ENCODE data around the gene BTRC.

The BTRC gene

DNA sequence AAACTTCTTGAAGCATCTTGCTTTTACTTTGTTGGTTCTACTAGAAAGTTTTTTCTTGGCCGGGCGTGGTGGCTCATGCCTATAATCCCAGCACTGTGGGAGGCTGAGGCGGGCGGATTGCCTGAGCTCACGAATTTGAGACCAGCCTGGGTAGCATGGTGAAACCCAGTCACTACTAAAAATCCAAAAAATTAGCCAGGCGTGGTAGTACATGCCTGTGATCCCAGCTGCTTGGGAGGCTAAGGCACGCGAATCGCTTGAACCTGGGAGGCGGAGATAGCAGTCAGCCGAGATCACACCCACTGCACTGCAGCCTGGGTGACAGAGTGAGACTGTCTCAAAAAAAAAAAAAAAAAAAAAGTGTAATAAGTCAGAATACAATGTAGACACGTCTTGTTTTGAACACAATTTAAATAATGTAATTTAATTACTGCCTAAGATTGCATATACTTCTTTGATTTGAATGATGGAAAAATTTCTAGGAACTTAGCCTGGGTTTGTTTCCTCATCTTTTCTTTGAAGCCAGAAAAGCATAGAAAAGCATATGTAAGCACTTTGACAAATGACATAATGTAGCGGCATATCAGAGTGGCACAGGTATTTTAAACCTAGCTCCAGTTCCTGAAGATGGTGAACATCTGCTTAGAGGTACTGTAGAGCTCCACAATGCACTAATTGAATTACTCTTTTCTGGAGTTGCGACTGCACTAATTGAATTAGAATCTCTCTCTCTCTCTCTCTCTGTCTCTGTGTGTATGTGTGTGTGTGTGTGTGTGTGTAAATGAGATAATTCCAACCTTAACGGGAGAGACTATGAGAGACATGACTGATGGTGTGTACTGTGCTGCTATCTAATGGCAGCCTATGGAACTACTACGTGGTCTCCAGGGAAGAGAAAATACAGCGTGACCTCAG is 87.8 kb downstream of the BTRC start:
- DNase-seq: peak in 13 of 51 donors; percentile 2 to 70 (median 18)

DNA sequence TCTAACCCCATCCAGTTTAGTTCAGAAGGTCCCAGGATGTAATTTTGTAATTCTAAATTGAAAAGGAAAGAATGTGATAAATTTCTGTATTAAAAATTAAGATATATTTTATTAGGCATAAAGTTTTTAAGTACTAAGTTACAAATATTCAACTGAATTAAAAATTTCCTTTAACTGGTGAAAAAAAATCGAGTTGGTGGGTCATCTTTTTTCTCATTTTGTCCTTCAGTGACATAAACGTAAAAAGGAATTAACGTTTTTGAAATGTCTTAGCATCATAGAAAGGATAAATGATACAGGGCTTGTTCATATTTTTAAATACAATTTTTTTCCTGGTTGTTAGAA is 88.5 kb downstream of the BTRC start:
- no peak for DNase-seq

DNA sequence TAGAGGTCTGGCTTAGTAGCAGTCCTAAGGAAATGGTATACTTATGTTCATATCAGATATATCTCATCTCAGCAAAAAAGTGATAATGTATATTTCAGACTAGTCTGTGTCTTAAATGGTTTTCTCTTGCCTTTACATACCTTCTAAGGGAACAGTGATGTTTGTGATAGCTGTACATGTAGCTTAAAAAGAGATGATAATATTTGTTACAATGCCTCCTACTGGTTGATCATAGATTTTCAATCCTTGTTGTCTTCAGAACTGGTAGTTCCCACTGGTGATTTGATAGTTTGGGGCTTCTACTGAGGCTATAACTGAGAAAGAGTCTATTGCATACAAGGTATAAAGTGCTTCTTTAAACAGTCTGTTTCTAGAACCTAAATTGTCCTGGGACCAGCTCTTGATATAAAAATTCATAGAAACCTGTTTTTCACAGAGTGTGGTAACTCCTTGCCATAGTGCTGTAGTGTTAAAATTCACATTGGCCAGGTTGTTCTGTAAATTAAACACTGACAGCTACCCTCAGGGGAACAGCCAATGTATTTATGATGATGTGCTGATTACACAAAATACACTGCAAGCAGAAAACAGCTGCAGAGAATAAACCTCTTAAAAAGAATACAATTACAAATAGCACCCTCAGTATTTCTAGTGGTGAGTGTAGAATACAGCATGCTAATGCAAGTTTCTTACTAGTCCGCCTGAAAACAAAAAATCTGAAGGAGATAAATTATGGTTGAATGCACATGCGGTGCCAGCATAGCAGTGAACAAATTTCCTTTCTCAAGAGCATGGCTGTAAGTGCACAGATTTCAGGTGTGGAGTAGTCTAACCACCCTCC is 90.3 kb downstream of the BTRC start:
- DNase-seq: no peak

DNA sequence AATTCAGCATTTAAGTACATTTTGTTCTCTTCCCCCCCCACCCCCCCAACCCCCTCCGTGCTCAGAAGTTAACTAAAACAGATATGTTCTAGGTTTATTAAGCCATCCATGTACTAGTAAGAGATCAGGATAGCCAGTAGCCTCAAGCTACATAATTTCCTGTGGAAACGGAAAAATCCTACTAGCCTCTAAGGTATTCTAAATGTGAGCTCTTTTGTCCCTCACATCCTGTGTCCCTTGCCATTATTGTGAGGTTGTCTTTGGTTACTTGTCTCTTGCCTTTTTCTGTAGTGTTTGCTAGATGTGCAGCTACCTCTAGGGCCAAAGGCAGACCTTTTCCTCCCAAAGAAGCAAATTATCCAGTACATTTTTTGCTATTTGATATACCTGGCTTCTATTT is 92.1 kb downstream of the BTRC start:
- DNase-seq: no peak

DNA sequence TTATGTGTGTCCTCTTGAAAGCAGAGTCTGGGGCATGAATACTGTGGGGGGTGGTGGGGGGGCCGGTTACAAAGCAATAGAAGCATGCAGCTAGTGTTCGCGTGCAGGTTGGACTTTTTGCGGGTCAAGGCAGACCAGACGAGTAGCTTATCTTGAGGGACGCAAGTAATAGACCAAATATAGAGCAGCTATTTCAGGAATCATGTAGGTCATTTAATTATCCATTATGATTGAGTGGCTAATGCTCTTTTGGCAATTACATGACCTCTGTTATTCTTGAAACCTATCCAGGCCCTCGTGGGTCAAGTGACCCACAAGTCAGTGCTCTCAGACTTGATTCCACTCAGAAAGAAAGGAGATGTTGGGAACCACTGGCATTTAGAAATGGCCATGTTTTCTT is 93.0 kb downstream of the BTRC start:
- DNase-seq: no peak

DNA sequence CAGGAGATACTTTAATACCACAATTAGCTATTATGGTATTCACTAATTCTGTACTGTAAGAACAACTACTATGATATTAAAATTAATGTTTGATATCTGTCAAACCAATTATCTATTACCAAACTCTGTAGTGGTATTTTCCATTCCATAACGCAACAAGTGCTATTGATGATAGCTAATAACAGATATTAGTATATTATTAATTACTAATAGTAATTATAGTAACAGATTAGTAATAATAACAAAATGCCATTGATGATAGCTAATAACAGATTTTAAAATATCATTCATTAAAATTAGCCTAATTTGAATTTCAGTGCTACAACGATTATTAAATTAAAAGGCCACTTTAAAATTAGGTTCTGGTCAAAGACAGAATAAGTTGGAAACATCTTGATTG is 93.5 kb downstream of the BTRC start:
- no peak for DNase-seq

DNA sequence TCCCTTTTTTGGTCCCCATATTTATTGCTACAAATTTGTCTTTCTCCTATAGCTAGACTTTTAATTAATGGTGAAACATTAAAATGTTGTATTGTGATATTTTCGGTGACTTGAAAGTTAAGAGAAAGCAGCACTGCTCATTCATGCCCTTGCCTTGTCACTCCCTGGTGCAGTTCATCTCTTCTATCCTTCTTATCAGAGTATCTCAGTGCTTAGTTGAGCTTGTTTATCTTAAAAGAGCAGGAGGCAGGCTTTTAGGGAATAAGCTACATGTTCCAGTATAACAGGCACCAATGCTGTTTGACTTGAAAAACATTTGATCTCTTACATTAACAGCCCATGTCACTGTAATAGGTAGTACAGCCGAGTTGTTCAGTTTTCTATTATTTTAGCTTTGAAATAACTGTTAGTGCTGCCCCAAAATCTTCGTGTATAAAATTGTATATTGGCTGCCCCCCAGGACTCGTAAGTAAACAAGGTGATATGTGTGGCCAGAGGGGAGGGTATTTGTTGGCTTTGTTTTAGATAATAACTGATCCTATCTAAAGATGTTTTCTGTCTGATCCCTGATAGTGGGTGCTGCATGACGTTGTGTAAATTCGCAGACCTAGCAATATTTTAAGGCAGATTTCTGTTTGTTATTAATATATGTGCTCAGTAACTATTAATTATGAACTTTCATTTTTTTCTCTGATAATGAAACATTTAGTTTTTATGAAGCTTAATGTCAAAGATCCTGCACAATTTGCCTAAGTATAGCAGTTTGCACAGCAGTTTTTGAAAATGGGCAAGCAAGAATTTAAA is 96.5 kb downstream of the BTRC start:
- DNase-seq: no peak

DNA sequence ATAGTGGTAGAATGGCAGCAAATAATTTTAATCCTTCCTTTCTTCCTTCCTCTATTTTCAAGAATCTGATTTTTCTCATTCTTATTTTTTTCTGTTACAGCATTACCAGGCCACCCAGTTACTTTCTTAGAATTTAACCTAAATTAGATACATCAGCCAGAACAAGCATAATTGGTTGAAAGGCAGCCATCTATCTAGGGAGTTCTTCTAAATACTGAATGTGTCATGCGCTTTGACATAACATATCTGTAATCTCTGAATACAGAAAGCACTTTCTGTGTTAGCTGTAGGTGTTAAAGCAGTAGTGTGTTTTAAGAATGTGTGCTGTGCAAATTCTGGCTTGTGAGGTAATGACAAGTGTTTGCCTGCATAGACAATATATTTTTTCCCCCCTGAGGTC is 97.3 kb downstream of the BTRC start:
- DNase-seq: no peak

DNA sequence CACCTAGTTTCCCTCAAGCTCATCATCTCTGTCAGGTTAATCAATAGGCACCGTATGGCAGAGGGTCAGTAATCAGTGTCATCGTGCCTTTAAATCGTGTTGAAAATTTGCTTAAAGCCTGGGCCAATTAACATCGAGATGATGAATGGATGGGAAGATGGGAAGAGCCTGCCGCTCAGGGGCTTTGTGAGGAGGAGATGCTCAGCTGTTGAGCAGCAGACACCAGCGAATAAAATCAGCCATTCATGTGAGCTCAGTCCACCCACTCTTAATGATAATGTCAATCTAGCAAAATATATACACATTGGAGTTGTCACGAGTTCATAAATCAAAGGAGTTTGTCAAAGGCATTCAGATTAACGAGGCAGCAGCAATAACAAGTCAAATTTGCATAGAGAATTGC is 97.7 kb downstream of the BTRC start:
- peak in 1 of 51 donors; percentile 2 for DNase-seq

DNA sequence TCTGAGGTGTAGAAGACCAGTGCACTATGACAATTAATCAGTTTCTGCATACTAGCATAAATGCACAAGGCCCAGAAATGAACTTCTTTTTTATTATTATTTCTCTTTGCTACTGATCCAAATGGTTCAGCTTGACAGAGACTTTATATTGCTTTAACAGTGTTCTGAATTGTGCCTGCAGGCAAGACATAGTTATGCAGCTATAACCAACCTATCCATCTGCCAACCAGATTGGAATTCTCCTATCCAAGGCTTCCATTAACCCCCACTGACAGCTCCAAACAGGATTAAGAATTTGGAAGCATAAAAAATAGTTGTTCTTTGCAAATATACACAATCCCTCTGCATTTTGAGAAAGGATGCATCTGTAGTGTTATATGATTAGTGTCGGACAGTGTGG is 98.2 kb downstream of the BTRC start:
- no peak for DNase-seq

DNA sequence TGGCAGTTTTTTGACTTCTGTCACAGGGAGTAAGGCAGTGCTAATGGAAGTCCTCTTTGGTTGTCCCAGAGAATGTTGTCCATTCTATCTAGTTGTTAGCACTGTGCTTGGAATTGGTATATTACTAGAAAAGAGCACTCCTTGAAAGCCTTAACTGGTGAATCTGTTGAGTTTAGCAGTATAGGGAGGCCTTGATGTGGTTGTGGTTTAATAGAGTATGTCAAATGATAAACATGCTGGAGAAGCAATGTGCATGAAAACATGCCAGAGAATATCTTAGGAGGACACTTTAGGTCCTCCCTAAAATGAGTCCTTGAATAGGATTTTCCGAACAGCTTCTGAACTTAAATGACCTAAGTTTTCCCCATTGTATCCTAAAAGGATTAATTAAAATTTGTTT is 98.6 kb downstream of the BTRC start:
- no peak for DNase-seq

DNA sequence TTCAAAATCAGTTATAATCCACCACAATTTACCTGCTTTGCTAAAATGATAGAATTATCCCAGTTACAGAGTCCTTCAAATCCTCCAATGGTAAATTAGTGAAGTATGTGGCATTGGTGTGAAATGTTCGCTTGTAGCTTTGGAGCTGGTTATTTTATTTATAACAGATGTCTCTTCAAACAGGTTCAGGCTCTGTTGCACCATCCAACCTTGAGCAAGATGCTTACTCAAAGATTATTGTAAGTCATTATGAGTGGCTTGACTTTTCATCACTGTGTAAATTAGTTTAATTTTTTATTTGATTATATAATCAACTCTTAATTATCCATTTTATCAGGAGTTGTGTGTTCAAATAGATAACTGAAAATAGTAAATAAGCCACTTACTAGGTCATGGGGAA is 99.4 kb downstream of the BTRC start:
- DNase-seq: no peak

DNA sequence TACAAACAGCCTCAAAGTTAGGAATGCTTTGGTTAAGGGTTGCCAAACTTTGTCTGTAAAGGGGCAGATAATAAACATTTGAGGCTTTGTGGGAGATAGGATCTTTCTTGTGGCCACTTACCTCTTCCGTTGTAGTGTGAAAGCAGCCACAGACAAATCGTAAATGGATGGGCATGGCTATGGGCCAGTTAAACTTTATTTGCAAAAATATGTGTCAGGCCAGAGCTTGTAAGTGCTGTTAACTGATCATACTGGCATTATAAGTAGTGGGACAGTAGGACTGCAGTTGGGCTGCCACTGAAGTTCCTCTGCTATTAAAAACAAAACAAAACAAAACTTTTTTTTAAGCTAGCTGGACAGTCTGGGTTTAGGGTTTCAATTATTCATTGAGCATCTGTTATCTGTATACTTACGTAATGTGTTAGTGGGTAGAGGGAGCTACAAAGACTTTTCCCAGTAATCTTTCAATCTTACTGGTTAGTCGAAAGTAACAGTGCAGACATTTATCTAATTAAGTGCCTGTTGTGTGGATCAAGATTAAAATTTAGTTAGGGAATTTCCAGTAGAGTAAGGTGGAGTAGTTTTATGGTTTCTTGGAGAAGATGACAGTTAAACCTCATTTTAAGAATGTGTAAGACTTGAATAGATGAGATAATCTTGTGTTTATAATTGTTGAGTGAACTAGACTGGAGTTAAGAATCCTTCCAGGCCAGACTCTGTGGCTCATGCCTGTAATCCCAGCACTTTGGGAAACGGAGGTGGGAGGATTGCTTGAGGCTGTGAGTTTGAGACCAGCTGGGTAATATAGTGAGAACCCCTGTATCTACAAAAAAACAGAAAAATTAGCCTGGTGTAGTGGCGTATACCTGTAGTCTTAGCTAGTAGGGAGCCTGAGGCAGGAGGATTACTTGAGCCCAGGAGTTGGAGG is 100.1 kb downstream of the BTRC start:
- no peak for DNase-seq

DNA sequence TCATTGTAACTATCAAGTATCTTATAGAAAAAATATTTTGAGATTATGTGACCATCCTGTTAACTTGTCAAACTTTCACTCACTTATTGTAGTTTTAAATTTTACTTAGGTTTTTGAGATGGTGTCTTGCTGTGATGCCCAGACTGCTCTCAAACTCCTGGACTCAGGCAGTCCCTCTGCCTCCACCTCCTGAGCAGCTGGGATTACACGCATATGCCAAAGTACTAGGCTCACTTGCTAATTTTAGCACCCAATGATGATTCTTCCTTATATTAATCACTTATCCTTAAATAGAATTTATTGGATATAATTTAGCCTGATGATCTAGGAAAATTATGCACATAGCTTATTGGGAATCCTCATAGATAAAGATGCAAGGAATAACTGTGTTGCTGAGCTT is 104.9 kb downstream of the BTRC start:
- no peak for DNase-seq

DNA sequence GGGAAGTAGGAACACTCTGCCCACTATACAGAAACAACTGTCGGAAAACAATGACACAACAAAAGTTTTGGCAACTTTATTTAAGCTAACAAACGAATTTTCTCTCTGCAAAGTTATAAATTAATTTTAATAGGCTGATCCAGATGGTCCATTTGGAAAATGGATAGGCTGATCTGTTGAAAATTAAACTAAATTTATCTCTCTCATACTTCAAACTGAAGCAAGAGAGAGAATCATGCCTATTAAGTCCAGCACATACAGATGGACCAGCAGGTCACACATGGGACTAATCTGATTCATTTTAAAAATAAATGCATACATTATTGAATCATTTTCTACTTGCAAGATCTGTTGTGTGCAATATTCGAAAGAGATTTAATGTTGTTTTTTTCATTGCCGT is 110.1 kb downstream of the BTRC start:
- DNase-seq: no peak

DNA sequence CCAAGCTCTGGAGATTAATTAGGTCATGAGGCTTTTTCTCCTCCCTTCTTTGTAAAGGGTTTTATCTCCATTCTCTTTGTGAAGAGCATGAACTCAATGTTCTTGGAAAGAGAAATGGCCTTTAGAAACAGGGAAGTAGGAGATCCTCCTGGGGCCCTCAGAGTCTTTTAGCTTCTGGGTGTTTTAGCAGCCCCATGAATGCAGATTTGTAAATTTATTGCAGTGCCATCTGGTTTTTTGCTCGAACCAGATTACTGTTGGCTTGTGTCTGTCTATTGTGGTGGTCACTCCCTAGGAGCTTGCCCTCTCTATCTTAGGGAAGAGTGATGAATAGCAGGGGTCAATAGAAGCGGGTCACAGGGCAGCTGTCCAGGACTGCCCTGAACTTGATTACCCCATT is 110.6 kb downstream of the BTRC start:
- no peak for DNase-seq

DNA sequence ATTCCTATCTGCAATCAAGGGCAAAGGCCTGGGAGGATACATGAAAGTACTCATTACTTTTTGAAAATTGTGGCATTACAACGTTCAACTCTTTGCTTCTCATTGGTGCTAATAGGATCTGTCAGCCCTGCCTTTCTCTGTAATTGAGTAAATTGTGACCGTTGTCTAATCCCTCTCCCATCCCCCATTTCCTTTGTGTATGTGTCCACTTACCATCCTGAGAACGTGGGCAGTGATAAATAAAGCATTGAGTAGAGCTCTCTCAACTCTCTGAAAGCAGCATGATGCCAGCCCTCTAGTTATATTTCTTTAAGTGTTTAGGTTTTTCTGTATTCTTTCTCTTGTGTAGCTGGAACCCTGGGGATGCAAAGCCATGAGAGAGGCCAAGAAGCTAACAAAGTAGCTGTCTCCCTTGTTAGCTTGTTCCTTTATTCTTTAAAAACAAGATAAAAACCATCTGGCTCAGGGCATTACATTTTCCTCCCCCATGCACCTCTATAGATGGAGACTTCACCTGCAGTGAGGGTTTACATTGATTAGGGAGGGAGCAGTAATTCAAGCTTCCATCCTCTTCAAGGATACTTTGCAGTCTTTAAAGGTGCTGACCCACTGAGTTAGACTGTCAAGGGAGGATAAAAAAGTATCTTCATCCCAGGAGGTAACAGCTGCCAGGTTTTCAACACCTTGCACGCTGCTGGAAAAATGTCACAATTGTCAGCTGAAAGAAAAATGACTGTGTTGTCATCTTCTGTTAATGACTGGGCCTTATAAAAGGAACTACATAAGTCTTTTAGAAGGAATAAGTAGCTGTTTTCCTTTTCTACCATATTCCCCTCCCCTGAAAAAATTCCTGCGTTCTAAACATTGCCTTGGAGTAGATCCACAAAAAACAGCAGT is 112.3 kb downstream of the BTRC start:
- DNase-seq: no peak

DNA sequence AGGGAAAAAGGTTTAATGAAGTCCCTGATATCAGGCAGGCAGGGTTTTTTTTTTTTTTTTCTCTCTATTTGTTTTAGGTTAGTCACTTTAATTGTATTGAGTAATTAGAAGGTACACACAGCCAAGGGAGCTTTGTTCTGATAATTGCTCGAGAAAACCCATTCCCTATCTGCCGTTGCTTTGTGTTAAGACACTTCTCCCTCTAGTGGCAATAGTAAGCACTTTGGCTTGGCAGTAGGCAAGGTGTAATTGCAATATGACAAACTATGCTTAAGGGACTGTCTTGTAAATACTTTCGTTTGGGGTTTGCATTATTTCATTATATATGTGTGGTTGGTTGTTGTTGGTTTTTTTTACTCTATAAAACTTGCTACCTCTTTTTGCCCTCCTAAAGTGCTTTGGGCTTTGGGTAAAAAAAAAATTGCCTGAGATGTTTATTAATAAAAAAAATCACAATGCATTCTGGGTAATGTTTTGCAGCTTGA is 113.4 kb downstream of the BTRC start:
- peak in 4 of 51 donors; percentile 4 to 36 (median 12) for DNase-seq

DNA sequence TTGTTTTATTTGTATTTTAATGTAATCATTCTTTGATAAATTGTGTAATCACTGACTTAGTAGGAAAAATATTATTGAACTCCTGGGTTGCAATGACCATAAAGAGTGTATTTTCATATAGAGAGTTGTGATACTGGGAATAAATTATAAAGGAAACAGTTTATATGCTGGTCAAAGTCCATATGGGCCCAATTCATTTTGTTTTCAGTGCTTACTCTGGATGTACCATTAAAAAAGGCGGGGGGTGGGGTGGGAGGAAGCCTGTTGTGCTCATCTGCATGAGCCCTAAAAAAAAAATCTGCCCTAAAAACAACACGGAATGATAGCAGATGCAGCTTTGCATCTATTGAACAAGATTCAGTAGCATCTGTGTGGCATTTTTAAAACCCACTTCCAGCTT is 114.2 kb downstream of the BTRC start:
- no peak for DNase-seq

DNA sequence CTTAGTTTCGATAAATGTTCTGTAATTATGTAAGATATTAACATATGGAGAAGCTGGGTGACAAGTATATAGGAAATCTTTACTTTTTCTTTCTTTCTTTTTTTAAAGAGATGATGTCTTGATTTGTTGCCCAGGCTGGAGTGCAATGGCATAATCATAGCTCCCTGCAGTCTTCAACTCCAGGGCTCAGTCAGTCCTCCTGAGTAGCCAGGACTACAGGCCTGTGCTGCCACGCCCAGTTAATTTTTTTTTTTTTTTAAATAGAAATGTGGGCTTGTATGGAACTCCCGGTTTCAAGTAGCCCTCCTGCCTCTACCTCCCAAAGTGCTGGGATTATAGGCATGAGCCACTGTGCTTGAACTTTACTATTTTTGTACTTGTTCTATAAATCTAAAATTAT is 122.4 kb downstream of the BTRC start:
- DNase-seq: no peak
